ENCODE measurements around the gene FAM107B.
A peak's percentile ranks its signal among the peaks of the same experiment; 100 is the strongest.

FAM107B gene

GRCh38 chr10:14681802-14682201, 92.9 kb downstream of the FAM107B start:
- H3K4me3 ChIP-seq (ENCODE audit: control insufficient read depth, low read depth, low read length) = no peak overlapping the region
- DNase-seq (ENCODE audit: low read depth) = no peak
- TF ChIP-seq, protein P1, sequence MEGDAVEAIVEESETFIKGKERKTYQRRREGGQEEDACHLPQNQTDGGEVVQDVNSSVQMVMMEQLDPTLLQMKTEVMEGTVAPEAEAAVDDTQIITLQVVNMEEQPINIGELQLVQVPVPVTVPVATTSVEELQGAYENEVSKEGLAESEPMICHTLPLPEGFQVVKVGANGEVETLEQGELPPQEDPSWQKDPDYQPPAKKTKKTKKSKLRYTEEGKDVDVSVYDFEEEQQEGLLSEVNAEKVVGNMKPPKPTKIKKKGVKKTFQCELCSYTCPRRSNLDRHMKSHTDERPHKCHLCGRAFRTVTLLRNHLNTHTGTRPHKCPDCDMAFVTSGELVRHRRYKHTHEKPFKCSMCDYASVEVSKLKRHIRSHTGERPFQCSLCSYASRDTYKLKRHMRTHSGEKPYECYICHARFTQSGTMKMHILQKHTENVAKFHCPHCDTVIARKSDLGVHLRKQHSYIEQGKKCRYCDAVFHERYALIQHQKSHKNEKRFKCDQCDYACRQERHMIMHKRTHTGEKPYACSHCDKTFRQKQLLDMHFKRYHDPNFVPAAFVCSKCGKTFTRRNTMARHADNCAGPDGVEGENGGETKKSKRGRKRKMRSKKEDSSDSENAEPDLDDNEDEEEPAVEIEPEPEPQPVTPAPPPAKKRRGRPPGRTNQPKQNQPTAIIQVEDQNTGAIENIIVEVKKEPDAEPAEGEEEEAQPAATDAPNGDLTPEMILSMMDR (conservative IDR thresholded peaks at IDR 0.05; ENCODE audit: control insufficient read depth, insufficient read depth, low read depth, low read length) = no peak

DNA sequence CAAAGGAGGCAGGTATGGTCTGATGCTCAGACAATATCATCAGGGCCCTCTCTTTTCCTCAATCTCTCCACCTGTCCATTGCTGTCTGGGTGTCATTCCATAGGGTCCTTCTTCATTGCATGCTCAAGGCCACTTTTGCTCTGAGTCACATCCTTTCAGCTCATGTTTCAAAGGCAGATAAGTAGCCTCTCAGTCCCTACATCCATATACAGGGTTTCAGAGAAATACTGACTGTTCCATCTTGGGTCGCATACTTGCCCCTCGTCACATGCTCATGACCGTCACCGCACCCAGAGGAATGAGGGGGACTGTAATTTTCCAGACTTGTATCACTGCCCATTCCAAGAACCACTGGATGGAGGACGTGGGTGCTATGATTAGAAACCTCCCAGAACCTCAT, 93.4 kb downstream of the FAM107B start:
- DNase-seq (ENCODE audit: low read depth) = no peak
- no peak overlapping the region for H3K4me3 ChIP-seq (ENCODE audit: control insufficient read depth, low read depth, low read length)
- TF ChIP-seq, protein P1 (conservative IDR thresholded peaks at IDR 0.05; ENCODE audit: control insufficient read depth, insufficient read depth, low read depth, low read length) = no peak

DNA sequence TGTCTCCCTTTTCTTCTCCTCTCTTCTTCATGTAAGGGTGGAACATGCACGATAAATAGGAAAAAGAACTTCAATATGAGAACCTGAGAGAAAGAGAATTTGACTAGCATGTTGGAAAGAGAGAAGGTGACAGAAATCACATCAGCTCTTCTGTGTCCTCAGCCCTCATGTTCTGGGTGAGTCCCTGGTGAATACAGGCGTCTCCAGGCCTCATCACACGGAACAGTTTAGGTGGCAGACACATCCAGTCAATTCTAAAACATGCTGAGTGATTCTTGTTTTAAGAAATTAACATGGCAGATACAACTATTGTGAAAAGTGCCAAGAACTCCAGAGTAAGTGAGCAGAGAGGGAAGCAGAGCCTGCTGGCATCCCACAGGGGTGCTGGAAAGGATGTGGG, 96.1 kb downstream of the FAM107B start:
- TF ChIP-seq, protein P1 (conservative IDR thresholded peaks at IDR 0.05; ENCODE audit: control insufficient read depth, insufficient read depth, low read depth, low read length) = no peak
- H3K4me3 ChIP-seq (ENCODE audit: control insufficient read depth, low read depth, low read length) = no peak overlapping the region
- DNase-seq (ENCODE audit: low read depth) = no peak

DNA sequence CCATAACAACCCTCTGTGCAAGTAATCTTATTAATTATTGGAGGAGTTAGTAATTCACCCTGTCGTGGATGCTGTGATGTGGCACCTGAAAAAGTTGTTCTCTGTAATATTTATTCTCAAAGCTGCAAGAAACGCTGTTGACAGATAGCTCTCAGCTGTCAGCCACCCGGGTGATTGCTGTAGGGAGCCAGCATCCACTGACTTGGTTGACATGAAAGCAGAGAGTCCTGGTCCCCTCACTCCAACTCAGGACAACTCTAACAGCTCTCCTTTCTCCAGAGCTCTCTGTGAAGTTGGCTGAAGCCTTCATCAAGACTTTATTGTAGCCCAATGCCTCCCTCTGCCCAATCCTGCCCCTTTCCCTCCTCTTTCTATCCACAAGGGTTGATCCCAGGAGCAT, 98.0 kb downstream of the FAM107B start:
- no peak for DNase-seq (ENCODE audit: low read depth)
- TF ChIP-seq, protein P1 (conservative IDR thresholded peaks at IDR 0.05; ENCODE audit: control insufficient read depth, insufficient read depth, low read depth, low read length) = no peak
- no peak overlapping the region for H3K4me3 ChIP-seq (ENCODE audit: control insufficient read depth, low read depth, low read length)

DNA sequence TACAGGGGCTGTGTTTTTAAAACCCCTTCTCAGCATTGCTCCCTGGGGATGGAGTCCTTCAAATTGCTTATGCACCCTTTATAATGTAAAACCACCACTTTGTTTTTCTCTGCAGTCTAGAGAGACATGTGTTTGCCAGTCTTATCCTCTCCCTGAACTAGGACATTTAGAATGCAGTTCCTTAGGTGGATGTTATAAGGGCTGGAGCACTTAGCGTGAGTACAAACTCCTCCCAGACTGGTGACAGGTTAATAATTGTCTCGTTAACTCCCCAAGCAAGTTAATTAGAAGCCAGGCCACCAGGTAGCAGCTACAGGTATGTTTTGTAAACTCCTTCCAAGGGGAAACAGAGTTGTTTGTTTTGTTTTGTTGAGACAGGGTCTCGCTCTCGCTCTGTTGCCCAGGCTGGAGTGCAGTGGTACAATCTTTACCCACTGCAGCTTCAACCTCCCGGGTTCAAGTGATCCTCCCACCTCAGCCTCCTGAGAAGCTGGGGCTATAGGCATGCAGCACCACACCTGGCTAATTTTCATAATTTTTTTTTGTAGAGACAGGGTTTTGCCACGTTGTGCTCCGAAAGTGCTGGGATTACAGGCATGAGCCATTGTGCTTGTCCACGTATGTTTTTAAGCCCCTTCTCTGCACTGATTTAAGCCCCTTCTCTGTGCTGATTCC, 100.2 kb downstream of the FAM107B start:
- DNase-seq (ENCODE audit: low read depth) = no peak
- H3K4me3 ChIP-seq (ENCODE audit: control insufficient read depth, low read depth, low read length) = no peak overlapping the region
- TF ChIP-seq, protein P1 (conservative IDR thresholded peaks at IDR 0.05; ENCODE audit: control insufficient read depth, insufficient read depth, low read depth, low read length) = no peak

DNA sequence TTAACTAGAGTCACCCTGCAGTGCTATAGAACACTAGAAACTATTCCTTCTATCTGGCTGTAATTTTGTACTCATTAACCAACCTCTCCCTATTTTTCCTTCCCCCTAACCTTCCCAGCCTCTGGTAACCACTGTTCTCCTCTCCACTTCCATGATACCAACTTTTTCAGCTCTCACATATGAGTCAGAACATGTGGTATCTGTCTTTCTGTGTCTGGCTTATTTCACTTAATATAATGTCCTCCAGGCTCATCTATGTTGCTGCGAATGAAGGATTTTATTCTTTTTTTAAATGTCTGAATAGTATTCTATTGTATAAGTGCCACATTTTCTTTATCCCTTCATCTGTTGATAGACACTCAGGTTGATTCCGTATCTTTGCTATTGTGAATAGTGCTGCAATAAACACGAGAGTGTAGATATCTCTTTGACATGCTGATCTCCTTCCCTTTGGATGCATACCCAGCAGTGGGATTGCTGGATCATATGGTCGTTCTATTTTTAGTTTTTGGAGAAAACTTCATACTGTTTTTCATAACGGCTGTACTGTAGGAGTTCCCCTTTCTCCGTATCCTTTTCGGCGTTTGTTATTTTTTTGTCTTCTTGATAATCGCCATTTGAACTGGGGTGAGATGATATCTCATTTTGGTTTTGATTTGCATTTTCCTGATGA, 101.4 kb downstream of the FAM107B start:
- DNase-seq (ENCODE audit: low read depth) = peak; percentile 40
- TF ChIP-seq, protein P1 (conservative IDR thresholded peaks at IDR 0.05; ENCODE audit: control insufficient read depth, insufficient read depth, low read depth, low read length) = no peak
- H3K4me3 ChIP-seq (ENCODE audit: control insufficient read depth, low read depth, low read length) = no peak overlapping the region

Measured in fibroblast of mammary gland (primary cell).